Amniotic epithelial cell (primary cell): Measurements from ENCODE around the gene BTBD17.
"Not testable (repeated sequence)": the region's sequence is repeated elsewhere in the genome, so short reads cannot be mapped to it uniquely, and the experiment has no call there.

Experiments used
- DNase-seq: peaks from one replicate; pipeline ENCODE4 v3.0.0-alpha.2; 2010; ENCODE audit warnings: low read depth

BTBD17 gene, protein sequence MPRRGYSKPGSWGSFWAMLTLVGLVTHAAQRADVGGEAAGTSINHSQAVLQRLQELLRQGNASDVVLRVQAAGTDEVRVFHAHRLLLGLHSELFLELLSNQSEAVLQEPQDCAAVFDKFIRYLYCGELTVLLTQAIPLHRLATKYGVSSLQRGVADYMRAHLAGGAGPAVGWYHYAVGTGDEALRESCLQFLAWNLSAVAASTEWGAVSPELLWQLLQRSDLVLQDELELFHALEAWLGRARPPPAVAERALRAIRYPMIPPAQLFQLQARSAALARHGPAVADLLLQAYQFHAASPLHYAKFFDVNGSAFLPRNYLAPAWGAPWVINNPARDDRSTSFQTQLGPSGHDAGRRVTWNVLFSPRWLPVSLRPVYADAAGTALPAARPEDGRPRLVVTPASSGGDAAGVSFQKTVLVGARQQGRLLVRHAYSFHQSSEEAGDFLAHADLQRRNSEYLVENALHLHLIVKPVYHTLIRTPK

DNA sequence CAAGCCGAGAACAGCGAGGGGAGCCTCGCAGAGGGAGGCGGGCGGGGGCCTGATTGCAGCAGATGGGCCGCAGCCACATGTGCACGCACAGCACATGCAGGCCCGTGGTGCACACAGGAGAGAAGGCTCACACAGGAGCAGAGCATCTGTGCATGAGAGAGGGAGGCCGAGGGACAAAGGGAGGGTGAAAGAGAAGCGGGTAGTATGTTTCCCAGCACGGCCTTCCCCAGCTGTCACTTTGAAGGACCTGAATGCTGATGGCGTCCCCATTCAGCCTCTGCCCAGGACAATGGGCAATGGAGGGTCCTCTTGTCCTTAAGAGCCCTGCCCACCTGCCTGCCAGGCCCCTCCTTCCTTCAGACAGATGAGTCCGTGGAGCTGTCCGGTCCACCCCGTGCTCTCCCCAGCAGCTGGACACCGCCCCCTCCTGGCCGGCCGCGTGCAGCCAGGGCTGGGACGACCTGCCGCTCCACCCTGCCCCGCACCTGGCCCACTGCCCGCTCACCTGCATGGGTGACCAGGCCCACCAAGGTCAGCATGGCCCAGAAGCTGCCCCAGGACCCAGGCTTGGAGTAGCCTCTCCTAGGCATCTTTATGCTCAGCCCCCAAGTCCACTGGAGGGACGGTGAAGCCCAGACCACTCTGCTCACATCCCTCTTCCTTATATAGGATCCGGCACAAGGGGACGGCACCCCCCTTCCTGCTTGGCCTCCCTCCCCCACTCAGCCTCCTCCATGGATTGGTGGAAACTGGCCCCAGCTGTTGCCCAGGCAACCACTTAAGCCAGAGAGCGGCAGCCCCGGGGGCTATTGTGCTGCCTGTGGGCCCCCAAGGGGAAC, at the start of gene BTBD17:
Gene BTBD17 (minus strand): TSS at position 639 of the 839 bp plus-strand sequence. CDS start 49 bp downstream, at position 590.
- peak; percentile 13 for DNase-seq

DNA sequence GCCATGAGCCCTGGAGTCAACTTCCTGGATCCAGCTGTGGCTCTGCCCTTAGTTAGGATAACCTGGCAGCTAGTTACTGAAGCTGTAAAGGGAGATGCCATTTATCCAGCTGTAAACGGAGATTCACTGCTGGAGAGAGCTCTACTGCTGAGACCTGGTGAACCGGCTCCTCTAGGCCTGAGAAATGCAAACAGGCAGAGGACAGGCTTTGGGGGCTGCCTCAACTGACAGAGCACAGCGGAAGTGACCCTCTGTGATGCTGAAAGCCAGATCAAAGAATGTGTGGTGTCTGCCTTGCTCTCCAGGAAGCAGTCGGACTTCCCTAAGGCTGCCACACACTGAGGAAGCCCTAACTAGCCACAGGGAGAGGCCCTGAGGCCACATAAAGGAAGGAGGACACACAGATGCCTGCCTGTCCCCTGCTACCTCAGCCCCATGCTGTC, 48.4 kb upstream of the BTBD17 start:
- DNase-seq: no peak

DNA sequence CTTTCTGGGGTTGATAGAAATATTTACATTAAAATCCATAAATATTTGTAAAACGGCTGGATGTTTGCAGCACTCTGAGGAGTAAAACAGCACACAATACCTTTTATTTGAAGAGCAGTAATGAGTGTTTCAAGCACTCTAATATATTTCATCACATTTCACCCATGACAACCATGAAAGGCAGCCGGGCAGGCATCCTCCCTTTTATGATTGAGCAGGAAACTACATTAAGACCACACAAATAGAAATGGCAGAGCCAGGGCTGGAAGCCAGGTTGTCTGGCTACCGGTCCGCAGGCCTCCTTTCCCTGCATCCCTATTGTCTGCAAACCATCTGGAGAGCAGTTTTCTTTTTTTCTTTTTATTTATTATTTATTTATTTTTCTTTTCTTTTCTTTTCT, 47.1 kb upstream of the BTBD17 start:
- DNase-seq: no peak

DNA sequence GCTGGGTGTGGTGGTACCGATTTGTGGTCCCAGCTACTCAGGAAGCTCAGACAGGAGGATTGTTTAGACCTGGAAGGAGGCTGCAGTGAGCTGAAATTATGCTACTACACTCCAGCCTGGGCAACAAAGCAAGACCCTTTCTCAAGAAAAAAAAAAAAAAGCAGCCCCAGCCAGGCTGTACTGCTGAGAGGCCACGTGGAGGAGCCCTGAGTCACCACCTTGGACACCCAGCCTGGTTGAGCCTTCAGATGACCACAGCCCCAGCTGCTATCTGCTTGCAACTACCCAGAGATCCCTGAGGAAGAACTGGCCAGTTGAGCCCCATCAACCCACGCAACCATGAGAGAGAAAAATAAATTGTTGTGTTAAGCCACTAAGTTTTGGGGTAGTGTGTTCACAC, 46.6 kb upstream of the BTBD17 start:
- peak; percentile 50 for DNase-seq

DNA sequence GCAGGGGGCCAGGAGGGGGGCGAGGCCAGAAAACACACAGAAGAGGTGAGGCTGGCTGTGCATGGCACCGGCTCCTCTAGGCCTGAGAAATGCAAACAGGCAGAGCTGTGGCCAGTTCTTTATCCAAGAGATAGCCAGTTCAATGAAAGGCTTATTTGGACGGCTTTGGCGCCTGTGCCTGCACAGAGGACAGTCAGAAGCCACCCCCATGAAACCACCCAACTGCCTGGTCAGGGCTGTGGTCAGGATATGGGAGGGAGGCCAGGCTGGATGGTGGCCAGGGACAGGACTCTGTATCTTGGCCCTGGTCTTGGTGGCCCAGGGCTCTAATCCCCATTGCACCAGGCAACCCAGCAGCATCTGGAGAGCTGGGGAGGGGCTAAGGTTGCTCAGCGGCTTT, 45.7 kb upstream of the BTBD17 start:
- no peak for DNase-seq

DNA sequence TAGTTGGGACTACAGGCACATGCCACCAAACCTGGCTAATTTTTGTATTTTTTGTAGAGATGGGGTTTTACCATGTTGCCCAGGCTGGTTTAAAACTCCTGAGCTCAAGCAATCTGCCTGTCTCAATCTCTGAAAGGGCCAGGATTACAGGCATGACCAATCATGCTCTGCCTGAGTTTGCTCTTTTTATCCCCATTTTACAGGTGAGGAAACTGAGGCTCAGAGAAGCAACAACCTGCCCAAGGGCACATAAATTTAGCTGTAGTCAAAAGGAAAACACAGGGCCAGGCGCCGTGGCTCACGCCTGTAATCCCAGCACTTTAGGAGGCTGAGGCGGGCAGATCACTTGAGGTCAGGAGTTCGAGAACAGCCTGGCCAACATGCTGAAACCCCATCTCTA, 43.6 kb upstream of the BTBD17 start:
- not testable (repeated sequence) for DNase-seq

DNA sequence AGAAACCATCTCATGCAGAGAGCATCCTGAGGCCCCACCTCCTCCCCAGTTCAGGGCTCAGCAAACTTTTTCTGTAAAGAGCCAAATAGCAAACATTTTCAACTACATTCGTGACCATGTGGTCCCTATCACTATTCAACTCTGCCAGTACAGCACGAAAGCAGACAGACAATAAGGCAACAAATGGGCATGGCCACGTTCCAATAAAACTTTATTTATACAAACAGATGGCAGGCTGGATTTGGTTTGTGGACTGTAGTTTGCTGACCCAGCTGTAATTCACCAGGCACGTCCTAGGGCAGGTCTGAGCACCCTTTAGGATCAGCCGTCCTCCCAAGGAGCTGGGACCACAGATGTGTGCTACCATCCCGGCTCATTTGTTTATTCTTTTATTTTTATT, 43.1 kb upstream of the BTBD17 start:
- DNase-seq: no peak

DNA sequence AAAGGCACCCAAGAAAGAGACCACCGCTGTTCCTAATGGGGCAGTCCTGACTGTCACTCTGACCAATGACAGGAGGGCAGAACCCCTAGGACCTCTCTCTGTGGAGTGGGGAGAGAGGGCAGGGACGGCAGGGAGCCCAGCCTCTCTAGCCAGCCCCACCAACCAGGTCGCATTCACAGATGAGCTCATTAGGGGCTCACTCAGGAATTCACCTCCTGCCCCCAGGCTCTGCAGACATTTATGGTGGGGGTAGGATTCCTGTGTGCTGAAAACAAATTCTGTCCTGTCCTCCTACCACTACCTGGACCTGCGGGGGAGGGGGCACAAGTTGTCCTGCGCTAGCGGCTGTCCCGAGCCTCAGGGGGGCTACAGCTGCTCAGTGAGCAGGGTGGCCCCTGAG, 42.5 kb upstream of the BTBD17 start:
- no peak for DNase-seq

DNA sequence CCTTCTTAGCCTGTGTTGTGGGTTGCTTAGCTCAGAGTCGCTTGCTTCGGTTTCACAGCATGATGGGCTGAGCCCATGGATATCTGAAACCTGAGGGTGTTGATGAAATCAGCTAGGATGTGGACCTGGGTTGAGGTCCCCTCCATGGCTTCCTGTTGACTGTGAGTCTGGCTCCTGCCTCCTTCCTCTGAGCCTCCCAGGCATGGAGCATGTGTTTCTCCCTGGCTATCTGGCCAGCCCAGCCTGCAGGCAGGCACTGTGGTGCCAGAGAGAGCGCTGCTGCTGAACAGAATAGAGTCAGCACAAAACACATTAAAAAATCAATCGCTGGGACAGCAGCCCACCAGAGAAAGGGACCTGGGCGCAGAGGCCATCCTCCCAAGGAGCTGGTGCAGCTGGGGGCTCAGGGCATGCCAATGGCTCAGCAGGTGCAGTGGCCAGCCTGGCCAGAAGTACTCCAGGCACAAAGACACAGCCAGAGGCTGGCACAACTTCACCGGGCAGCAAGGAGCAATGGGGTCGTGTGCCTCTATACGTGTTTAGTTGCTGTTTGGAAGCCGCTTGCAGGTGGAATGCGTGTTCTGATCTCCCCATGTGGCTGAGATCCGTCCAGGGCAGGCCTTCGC, 42.0 kb upstream of the BTBD17 start:
- no peak for DNase-seq

DNA sequence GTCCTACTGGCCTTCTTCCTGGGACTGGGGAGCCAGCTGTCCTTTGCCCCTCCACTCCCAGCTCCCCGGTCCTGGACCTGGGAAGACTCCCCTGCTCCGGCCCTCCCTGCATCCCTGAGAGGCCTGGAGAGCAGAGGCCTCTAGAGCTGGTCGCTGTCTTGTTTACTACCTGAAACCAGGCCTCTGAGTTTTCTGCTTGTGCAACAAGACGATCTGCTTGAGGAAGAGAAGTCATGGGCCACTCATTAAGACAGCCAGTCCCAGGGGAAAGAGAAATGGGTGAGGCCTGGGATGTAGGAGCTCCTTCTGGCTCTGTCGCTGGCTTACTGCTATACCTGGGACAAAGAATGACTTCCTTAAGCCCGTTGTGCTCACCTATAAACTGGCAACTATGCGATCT, 40.4 kb upstream of the BTBD17 start:
- no peak for DNase-seq

DNA sequence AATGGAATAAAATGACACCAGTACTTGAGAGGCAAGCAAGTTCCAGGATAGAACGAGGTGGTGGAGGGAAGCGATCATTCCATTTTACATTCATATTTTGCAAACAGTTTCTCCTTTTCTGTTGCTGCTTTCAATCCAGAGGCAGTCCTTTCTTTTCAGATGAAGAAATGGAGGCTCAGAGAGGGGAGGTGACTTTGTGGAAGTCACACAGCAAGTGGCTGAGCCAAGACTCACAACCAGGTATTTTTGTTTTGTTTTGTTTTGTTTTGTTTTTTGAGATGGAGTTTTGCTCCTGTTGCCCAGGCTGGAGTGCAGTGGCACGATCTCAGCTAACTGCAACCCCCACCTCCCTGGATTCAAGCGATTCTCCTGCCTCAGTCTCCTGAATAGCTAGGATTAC, 34.9 kb upstream of the BTBD17 start:
- no peak for DNase-seq

DNA sequence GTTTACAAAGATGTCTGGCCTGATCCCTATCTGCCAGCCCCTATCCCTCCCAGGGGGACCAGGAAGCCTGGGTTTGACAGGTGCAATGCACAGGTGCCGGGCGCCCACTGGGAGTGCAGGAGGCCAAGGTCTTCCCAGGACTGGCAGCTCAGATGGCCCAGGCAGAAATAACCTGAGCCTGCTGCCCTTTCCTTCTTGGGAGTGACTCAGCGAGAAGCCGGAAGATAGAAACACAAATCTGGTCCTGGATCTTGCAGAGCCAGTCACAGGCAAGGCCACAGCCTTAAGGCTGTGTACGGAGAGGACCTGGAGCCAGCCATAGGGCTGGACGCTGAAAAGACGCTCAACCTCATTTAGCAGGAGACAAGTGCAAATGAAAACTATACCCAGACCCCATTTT, 33.3 kb upstream of the BTBD17 start:
- no peak for DNase-seq

DNA sequence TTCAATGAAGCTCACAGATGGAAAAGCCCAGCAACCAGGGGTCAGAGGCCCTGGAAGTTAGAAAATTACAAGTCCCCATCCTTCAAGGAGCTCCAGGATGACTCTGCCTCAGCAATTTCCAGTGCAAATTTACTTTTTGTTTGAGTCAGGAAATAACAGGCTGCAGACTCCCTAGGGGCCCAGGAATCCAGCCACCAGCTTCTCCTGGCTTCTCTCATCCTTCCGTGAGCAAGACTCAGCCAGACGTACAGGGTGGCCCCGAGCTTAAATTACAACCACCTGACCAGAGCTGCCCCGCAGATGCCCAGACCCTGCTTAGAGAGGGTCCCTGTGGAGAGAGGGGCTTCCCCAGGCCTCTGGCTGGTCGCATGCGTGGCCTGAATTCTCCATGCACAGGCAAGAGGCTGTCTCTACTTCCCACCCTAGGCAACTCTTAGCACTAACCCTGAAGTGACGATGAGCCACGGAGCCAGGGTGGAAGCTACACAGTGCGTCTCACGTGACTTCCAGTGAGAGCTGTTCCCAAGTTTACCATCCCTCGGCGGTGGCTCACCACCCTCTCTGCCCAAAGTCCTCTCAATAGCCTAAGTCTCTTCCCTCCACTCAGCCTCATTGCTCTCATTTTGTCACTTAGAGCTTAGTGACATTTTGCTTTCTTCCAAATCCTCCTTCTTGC, 32.7 kb upstream of the BTBD17 start:
- DNase-seq: no peak

DNA sequence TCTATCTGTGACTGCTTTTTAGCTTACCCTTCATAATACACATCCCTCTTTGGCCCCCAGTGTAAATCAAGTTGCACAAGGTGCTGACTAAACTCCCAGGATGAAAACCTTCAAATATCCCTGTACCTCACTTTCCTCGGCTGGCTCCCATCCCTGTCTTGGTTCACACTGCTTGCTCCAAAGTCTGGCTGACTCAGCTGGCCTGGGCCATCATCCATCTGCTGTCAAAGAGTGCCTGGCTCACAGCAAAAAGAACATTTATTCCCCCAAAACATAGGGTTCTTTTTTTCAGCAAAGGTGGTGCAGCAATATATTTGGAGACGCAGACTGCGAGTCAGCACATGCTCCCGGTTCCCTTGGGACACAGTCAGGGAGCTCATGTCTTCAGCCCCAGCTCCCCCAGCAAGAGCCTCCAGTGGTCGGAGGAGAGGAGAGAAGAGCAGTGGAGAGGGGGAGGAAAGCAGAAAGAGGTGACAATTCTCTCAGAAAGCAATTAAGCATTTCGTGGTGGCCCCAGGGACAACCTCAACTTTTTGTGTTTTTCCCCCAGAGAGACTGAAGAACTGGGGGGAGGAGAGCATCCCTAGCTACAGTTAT, 31.8 kb upstream of the BTBD17 start:
- DNase-seq: peak; percentile 54

DNA sequence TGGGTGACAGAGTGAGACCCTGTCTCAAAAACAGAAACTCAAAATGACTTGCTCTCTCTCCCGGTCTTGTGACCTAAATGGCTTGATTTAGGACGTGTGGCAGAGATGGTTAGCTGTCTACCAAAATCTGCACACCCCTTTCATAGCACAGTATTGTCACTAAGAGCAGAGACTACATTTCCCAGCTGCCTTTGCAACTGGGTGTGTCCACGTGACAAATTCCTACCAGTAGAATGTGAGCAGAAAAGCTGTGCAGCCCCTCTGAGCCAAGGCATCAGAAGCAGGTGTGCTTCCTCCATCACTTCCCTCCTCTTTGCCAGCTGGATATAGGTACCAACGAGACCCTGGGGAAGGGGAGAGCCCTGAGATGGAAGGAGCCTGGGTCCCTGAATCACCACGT, 31.2 kb upstream of the BTBD17 start:
- DNase-seq: no peak

DNA sequence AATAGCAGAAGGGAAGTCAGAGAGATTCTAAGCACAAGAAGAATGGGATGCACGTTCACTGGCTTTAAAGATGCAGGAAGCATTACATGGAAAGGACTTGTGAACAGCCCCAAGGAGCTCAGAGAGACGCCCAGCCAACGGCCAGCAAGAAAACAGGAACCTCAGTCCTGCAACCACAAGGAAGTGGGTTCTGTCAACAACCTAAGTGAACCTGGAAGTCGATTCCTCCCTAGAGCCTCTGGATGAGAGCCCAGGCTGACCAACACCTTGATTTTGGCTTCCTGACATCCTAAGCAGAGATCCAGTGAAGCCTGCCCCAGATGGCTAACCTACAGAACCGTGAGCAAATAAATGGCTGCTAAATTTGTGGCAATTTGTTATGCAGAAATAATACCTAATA, 30.1 kb upstream of the BTBD17 start:
- DNase-seq: no peak

DNA sequence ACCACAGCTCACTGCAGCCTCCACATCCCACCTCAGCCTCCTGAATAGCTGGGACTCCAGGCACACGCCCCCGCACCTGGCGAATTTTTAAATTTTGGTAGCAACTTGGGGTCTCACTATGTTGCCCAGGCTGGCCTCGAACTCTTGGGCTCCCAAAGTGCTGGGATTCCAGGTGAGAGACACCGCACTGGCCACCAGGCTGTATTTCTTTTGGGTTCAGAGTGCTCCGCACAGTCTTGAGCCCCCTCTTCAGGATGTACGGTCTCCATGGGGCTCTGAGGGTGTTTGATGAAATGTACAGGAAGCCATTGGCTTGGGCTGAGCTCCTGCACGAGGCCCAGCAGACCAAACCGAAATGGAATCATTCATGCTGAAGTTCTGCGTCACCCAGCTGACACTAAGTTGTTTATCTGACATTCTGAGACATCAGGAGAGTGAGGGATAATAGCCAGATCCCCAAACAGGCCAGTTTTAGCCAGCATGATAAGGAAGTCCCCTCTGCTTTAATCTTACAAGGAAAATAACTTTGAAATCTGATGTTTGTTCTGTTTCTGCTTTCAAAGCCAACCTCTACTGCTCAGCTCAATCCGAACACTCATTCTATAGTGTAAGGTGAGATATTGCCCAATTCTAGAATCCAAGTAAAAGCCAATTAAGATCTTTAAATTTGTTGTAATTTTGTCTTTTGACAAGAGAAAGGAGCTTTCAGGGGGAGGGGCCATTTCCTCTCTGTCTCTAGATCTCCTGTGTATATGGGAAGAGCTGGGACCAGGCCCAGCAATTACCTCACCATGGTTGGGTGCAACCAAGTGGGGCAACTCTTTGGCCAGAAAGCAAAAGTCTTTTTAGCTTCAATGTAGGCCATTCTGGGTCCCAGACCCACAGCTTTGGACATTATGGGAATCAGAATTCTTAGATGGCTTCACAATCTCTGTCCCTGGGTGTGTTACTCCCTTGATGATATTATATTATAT, 29.3 kb upstream of the BTBD17 start:
- DNase-seq: peak; percentile 40

DNA sequence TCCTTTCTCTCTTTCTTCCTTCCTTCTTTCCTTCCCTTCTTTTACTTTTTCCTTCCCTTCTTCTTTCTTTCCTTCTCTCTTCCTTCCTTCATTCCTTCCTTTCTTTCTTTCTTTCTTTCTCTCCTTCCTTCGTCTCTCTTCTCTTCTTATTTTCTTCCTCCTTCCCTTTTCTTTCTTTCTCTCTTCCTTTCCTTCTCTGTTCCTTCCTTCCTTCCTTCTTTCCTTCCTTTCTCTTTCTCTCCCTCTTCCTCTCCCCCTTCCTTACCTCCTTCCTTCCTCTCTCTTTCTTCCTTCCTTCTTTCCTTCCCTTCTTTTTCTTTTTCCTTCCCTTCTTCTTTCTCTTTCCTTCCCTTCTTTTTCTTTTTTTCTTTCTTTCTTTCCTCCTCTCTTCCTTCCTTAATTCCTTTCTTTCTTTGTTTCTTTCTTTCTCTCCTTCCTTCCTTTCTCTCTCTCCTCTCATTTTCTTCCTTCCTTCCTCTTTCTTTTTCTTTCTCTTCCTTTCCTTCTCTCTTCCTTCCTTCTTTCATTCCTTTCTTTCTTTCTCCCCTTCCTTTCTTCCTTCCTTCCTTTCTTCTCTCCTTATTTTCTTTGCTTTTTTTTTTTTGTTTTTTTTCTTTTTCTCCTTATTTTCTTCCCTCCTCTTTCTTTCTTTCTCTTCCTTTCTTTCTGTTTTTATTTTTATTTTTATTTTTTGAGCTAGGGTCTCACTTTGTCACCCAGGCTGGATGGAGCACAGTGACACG, 28.4 kb upstream of the BTBD17 start:
- no peak for DNase-seq

DNA sequence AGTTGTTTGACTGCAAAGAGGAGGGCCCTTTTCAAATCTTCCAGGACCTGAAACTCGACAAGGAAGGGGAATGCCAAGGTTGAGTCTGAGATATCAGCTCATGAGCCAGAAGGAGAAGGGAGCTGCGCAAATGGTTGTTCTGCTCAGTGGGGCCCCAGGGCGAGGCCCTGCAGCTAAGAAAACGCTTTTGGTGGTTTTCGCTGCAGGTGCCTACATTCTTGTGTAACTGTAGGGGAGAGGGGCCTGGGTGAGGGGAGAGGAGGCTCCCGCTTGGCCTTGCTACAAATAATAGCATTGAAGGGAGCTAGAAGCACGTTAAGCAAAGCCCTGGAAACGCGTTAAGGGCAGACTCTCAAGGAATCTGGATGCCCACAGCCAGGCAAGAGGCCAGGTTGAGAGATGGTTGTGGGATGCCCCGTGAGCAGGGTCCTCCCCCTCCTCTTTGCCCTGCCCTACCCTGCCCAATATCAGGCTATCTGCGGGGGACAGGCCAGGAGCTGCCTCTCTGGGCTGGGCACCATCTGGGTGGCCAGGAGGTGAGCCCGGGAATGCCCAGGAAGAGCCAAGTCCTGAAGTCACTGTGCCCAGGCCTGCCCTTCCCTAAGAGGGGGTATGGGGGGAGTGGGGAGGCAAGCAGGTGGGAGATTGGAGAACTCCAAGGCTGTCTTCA, 27.6 kb upstream of the BTBD17 start:
- DNase-seq: no peak
